ENCODE data around the gene PEX6.

Gene PEX6

GRCh38 chr6:42921801-42922200, 57.2 kb downstream of the PEX6 start:
- no peaks in the 10 kb centered on the region for H3K36me3 ChIP-seq
- H3K4me1 ChIP-seq = no peaks in the 10 kb centered on the region
- DNase-seq = no peak
- H3K27me3 ChIP-seq = no peaks in the 10 kb centered on the region
- no peak overlapping the region for H3K4me3 ChIP-seq (ENCODE audit: low read depth, low read length)
- no peaks in the 10 kb centered on the region for H3K9me3 ChIP-seq
- TF ChIP-seq, protein P1, sequence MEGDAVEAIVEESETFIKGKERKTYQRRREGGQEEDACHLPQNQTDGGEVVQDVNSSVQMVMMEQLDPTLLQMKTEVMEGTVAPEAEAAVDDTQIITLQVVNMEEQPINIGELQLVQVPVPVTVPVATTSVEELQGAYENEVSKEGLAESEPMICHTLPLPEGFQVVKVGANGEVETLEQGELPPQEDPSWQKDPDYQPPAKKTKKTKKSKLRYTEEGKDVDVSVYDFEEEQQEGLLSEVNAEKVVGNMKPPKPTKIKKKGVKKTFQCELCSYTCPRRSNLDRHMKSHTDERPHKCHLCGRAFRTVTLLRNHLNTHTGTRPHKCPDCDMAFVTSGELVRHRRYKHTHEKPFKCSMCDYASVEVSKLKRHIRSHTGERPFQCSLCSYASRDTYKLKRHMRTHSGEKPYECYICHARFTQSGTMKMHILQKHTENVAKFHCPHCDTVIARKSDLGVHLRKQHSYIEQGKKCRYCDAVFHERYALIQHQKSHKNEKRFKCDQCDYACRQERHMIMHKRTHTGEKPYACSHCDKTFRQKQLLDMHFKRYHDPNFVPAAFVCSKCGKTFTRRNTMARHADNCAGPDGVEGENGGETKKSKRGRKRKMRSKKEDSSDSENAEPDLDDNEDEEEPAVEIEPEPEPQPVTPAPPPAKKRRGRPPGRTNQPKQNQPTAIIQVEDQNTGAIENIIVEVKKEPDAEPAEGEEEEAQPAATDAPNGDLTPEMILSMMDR (IDR thresholded peaks at IDR 0.05; ENCODE audit: low read depth, low read length) = no peak

DNA sequence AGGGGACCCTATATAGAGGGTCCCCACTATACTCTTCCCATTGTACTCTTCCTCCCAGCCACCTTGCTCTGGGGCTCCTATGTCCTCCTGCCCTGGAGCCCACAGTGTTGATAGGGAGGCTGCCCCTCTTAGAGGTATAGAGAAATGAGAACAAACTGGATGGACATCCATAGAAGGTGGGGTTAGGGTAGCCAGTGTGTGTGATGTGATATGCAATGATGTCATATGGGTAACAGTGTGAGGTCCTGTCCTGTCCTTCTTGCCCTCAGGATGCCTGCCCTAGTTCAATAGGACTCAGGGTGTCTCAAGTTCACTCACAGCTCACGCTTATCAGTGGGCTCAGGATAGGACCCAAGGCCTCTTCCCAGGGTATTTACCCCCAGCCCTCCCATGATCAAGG, 62.7 kb downstream of the PEX6 start:
- no peak for DNase-seq
- TF ChIP-seq, protein P1 (IDR thresholded peaks at IDR 0.05; ENCODE audit: low read depth, low read length) = no peak
- Histone ChIP-seq H3K4me3 (ENCODE audit: low read depth, low read length) (no peak overlapping the region), H3K9me3 (no peaks in the 10 kb centered on the region), H3K27me3 (no peaks in the 10 kb centered on the region), H3K36me3 (no peaks in the 10 kb centered on the region), H3K4me1 (no peaks in the 10 kb centered on the region)

DNA sequence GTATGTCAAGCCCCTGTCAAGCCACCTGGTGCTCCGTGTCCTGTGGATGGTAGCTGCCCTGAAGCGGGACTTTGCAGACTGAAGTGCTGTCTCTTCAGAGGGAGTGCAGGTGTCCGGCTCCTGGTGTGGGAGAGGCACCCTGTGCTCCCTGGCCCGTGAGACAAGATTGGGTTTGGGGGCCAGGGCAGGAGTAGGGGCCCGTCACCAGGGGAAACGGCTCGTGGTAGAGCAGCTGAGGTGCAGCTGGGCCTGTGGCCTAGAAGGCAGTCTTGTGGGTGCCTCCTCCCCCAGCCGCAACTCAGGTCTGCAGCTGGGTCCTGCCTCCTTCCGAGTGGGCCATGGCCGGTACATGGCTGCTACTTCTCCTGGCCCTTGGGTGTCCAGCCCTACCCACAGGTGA, 63.2 kb downstream of the PEX6 start, which contains the start of gene PTCRA:
Gene PTCRA (plus strand): TSS at position 322 of the 400 bp plus-strand sequence. CDS start 17 bp downstream, at position 339.
- no peaks in the 10 kb centered on the region for H3K27me3 ChIP-seq
- DNase-seq = no peak
- no peak within 1 kb of the TSS for H3K4me3 ChIP-seq (ENCODE audit: low read depth, low read length)
- TF ChIP-seq, protein P1 (IDR thresholded peaks at IDR 0.05; ENCODE audit: low read depth, low read length) = no peak
- no peaks in the 10 kb centered on the region for H3K9me3 ChIP-seq
- no peaks in the 10 kb centered on the region for H3K36me3 ChIP-seq
- no peaks in the 10 kb centered on the region for H3K4me1 ChIP-seq

DNA sequence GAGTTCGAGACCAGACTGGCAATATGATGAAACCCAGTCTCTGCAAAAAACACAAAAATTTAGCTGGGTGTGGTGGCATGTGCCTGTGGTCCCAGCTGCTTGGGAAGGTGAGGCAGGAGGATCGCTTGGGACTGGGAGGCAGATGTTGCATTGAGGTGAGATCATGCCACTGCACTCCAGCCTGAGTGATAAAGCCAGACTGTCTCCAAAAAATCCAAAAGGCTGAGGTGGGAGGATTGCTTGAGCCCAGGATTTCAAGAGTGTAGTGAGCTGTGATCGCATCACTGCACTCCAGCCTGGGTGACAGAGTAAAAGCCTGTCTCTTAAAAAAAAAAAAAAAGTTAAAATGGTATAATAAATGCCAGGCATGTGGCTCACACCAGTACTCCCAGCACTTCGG, 64.4 kb downstream of the PEX6 start:
- Histone ChIP-seq H3K36me3 (no peaks in the 10 kb centered on the region), H3K4me1 (no peaks in the 10 kb centered on the region), H3K4me3 (ENCODE audit: low read depth, low read length) (no peak overlapping the region), H3K9me3 (no peaks in the 10 kb centered on the region), H3K27me3 (no peaks in the 10 kb centered on the region)
- DNase-seq = no peak
- TF ChIP-seq, protein P1 (IDR thresholded peaks at IDR 0.05; ENCODE audit: low read depth, low read length) = no peak
